Fibroblast of lung (primary cell): ENCODE data around the gene PITPNB. TPM values are rescaled to one million over a fixed set of nuclear protein-coding genes. Genes with fewer than 3 reads are reported as not detected.
A peak's percentile ranks its signal among the peaks of the same experiment; 100 is the strongest.

ENCODE experiments used
- DNase-seq, 2 donors: peaks; one replicate each; pipeline versions ENCODE4 v3.0.0 to v3.0.0-alpha.2; 2010; ENCODE audit warnings: low read depth in 2 of 2
- H2AFZ ChIP-seq: 2 replicates; pipeline ENCODE4 v1.5.1; 2012; ENCODE audit warnings: low read length, control low read depth, inconsistent platforms
- H3K27ac ChIP-seq: 2 replicates; pipeline ENCODE4 v1.5.1; 2011; ENCODE audit warnings: low read length, control low read depth; ENCODE audit not compliant: insufficient read depth
- H3K27me3 ChIP-seq: 2 replicates; pipeline ENCODE4 v1.5.1; 2011; ENCODE audit warnings: mild to moderate bottlenecking, low read length; ENCODE audit not compliant: control insufficient read depth, insufficient read depth
- H3K36me3 ChIP-seq: 2 replicates; pipeline ENCODE4 v1.5.1; 2011; ENCODE audit warnings: low read length; ENCODE audit not compliant: control insufficient read depth, insufficient read depth
- H3K4me1 ChIP-seq: 2 replicates; pipeline ENCODE4 v1.5.1; 2011; ENCODE audit warnings: low read length; ENCODE audit not compliant: control insufficient read depth, insufficient read depth; ENCODE audit errors: extremely low read depth
- H3K4me2 ChIP-seq: 2 replicates; pipeline ENCODE4 v1.5.1; 2011; ENCODE audit warnings: low read length, control low read depth; ENCODE audit not compliant: insufficient read depth; ENCODE audit errors: extremely low read depth
- H3K4me3 ChIP-seq, 4 experiments: fragments of 200-600 bp in 1 of 4; sonication (generic) in 1 of 4; replicated peaks in 1 of 4; 2 replicates each; pipeline ENCODE4 v1.5.1; 2011 to 2016; ENCODE audit warnings: low read length in 4 of 4, low read depth in 3 of 4, mild to moderate bottlenecking in 3 of 4, control low read depth in 2 of 4, inconsistent platforms in 1 of 4, mixed read lengths in 1 of 4; ENCODE audit not compliant: insufficient read depth in 1 of 4; ENCODE audit errors: control extremely low read depth in 1 of 4
- H3K79me2 ChIP-seq: 2 replicates; pipeline ENCODE4 v1.5.1; 2012; ENCODE audit warnings: mild to moderate bottlenecking, low read length, inconsistent platforms; ENCODE audit not compliant: control insufficient read depth, insufficient read depth
- H3K9ac ChIP-seq: 2 replicates; pipeline ENCODE4 v1.5.1; 2011; ENCODE audit warnings: mild to moderate bottlenecking, low read length, control low read depth; ENCODE audit not compliant: insufficient read depth
- H3K9me3 ChIP-seq: 2 replicates; pipeline ENCODE4 v1.5.1; 2012; ENCODE audit warnings: low read depth, low read length; ENCODE audit not compliant: control insufficient read depth, insufficient read depth
- H4K20me1 ChIP-seq: 2 replicates; pipeline ENCODE4 v1.5.1; 2011; ENCODE audit warnings: low read length; ENCODE audit not compliant: control insufficient read depth, insufficient read depth; ENCODE audit errors: extremely low read depth
- CTCF ChIP-seq, 2 donors: IDR thresholded peaks in 1 of 2; conservative IDR thresholded peaks in 1 of 2; 1 replicate in 1 of 2; 2 replicates in 1 of 2; pipeline ENCODE4 v1.5.1; 2011 to 2012; ENCODE audit warnings: low read length in 2 of 2, control low read depth in 1 of 2, inconsistent platforms in 1 of 2, low read depth in 1 of 2, mild to moderate bottlenecking in 1 of 2
- EZH2 ChIP-seq: IDR thresholded peaks from 2 replicates; pipeline ENCODE4 v1.5.1; 2012; ENCODE audit warnings: low read length, control low read depth, mild to moderate bottlenecking; ENCODE audit errors: missing control alignments
- polyA plus RNA-seq, 2 donors: library from polyadenylated mRNA; depleted of rRNA in 1 of 2; stranded (reverse) in 1 of 2; unstranded in 1 of 2; fragments of >200 nt; gene quantifications; 2 replicates each; pipeline ENCODE4 v1.2.1, GENCODE V29; 2011 to 2012; ENCODE audit warnings: missing spikeins in 1 of 2
- total RNA-seq: library from RNA; depleted of rRNA; stranded (reverse); fragments of >200 nt; gene quantifications from 2 replicates; pipeline ENCODE4 v1.2.1, GENCODE V29; 2014

The PITPNB gene
- total and polyA plus RNA-seq, 2 donors (not counting 1 experiment from before 2014, with no cell fraction given): 42.4 to 79.4 TPM

GRCh38 chr22:27906241-27906640 is 12.8 kb downstream of the PITPNB start:
- Histone ChIP-seq H3K9ac (no peak overlapping the region), H3K9me3 (no peaks in the 10 kb centered on the region), H3K4me2 (no peak overlapping the region), H4K20me1 (no peaks in the 10 kb centered on the region), H3K36me3 (peaks cover 8% of the 10 kb centered on the region), H3K4me3 (no peak overlapping the region), H3K27ac (no peak overlapping the region), H3K79me2 (peaks cover 61% of the 10 kb centered on the region), H2AFZ (no peak overlapping the region), H3K4me1 (no peaks in the 10 kb centered on the region), H3K27me3 (no peaks in the 10 kb centered on the region)
- DNase-seq: peak in 1 of 2 donors; percentile 48
- TF ChIP-seq CTCF (conservative IDR thresholded peaks at IDR 0.05 in 1 of 2, IDR thresholded peaks at IDR 0.05 in 1 of 2; ENCODE audit: low read depth in 1 of 2, low read length in 2 of 2) (no peak), EZH2 (no peak)

- no peaks in the 10 kb centered on the region for H3K27me3 ChIP-seq
- peaks cover 58% of the 10 kb centered on the region for H3K79me2 ChIP-seq
- DNase-seq: no peak
- no peak overlapping the region for H2AFZ ChIP-seq
- no peak overlapping the region for H3K4me3 ChIP-seq
- no peak overlapping the region for H3K9ac ChIP-seq
- H3K4me2 ChIP-seq: no peak overlapping the region
- H4K20me1 ChIP-seq: no peaks in the 10 kb centered on the region
- no peak for TF ChIP-seq EZH2
- no peak for TF ChIP-seq CTCF (conservative IDR thresholded peaks at IDR 0.05 in 1 of 2, IDR thresholded peaks at IDR 0.05 in 1 of 2; ENCODE audit: low read depth in 1 of 2, low read length in 2 of 2)
- no peaks in the 10 kb centered on the region for H3K9me3 ChIP-seq
- H3K36me3 ChIP-seq: peaks cover 5% of the 10 kb centered on the region
- no peak overlapping the region for H3K27ac ChIP-seq
- no peaks in the 10 kb centered on the region for H3K4me1 ChIP-seq
Observed at GRCh38 chr22:27905653-27906052, 13.4 kb downstream of the PITPNB start.

GRCh38 chr22:27903805-27904473 is 15.1 kb downstream of the PITPNB start:
- DNase-seq: peak in 1 of 2 donors; percentile 50
- peaks cover 3% of the 10 kb centered on the region for H3K36me3 ChIP-seq
- no peak for TF ChIP-seq EZH2
- TF ChIP-seq CTCF (conservative IDR thresholded peaks at IDR 0.05 in 1 of 2, IDR thresholded peaks at IDR 0.05 in 1 of 2; ENCODE audit: low read depth in 1 of 2, low read length in 2 of 2): no peak
- H3K27ac ChIP-seq: no peak overlapping the region
- H3K4me3 ChIP-seq: no peak overlapping the region
- peaks cover 51% of the 10 kb centered on the region for H3K79me2 ChIP-seq
- H4K20me1 ChIP-seq: no peaks in the 10 kb centered on the region
- H3K4me2 ChIP-seq: no peak overlapping the region
- H3K4me1 ChIP-seq: no peaks in the 10 kb centered on the region
- no peaks in the 10 kb centered on the region for H3K27me3 ChIP-seq
- no peak overlapping the region for H2AFZ ChIP-seq
- no peaks in the 10 kb centered on the region for H3K9me3 ChIP-seq
- H3K9ac ChIP-seq: no peak overlapping the region
